GM21717 (cell line): Measurements from ENCODE around the gene RPTOR.

Experiments
- ATAC-seq: cut with Tn5 transposase; IDR thresholded peaks from one replicate; pipeline ENCODE4 v1.9.1; 2021; ENCODE audit warnings: mild to moderate bottlenecking, moderate library complexity; ENCODE audit not compliant: unreplicated experiment

The RPTOR gene

GRCh38 chr17:80712089-80712488, 167.5 kb downstream of the RPTOR start:
- ATAC-seq, result no peak

GRCh38 chr17:80712606-80713005, 168.0 kb downstream of the RPTOR start:
- no peak for ATAC-seq

- ATAC-seq, result no peak
Observed at GRCh38 chr17:80716986-80717719, 172.5 kb downstream of the RPTOR start.

GRCh38 chr17:80717720-80718083, 173.1 kb downstream of the RPTOR start:
- ATAC-seq, result no peak

GRCh38 chr17:80718428-80718827, 173.8 kb downstream of the RPTOR start:
- ATAC-seq, result no peak

GRCh38 chr17:80719449-80719848, 174.8 kb downstream of the RPTOR start:
- ATAC-seq, result no peak

- no peak for ATAC-seq
Observed at GRCh38 chr17:80720610-80721577, 176.3 kb downstream of the RPTOR start.

- no peak for ATAC-seq
Observed at GRCh38 chr17:80722661-80723060, 178.0 kb downstream of the RPTOR start.

GRCh38 chr17:80724775-80725266, 180.2 kb downstream of the RPTOR start:
- no peak for ATAC-seq

- no peak for ATAC-seq
Observed at GRCh38 chr17:80725517-80725916, 180.9 kb downstream of the RPTOR start.

- no peak for ATAC-seq
Observed at GRCh38 chr17:80726558-80727408, 182.1 kb downstream of the RPTOR start.

GRCh38 chr17:80727409-80727755, 182.7 kb downstream of the RPTOR start:
- no peak for ATAC-seq

- ATAC-seq, result no peak
Observed at GRCh38 chr17:80729016-80729415, 184.4 kb downstream of the RPTOR start.

- ATAC-seq, result no peak
Observed at GRCh38 chr17:80729761-80730160, 185.1 kb downstream of the RPTOR start.

- ATAC-seq, result no peak
Observed at GRCh38 chr17:80730739-80731138, 186.1 kb downstream of the RPTOR start.

GRCh38 chr17:80731323-80731722, 186.7 kb downstream of the RPTOR start:
- no peak for ATAC-seq

- no peak for ATAC-seq
Observed at GRCh38 chr17:80732268-80732667, 187.6 kb downstream of the RPTOR start.

- peak; percentile 58 for ATAC-seq
Observed at GRCh38 chr17:80737106-80738019, 192.7 kb downstream of the RPTOR start.

- peak; percentile 16 for ATAC-seq
Observed at GRCh38 chr17:80738020-80738808, 193.6 kb downstream of the RPTOR start.
